Liver (tissue), 9 donors: ENCODE measurements around the gene KEAP1. TPM values are rescaled to one million over a fixed set of nuclear protein-coding genes. Genes with fewer than 3 reads are reported as not detected.

Source experiments
- DNase-seq: peaks from one replicate; pipeline ENCODE4 v3.0.0-alpha.2; 2017; ENCODE audit warnings: low spot score
- H3K27ac ChIP-seq, 2 donors: one replicate each; pipeline ENCODE4 v1.7.0; 2013; ENCODE audit warnings: inconsistent platforms in 2 of 2, low read length in 2 of 2, control low read depth in 1 of 2, low read depth in 1 of 2, mild to moderate bottlenecking in 1 of 2
- H3K27me3 ChIP-seq, 4 donors: one replicate each; pipeline versions ENCODE4 v1.6.1 to v1.7.0; 2013; ENCODE audit warnings: low read length in 3 of 4, inconsistent platforms in 1 of 4, mild to moderate bottlenecking in 1 of 4, moderate library complexity in 1 of 4; ENCODE audit not compliant: control insufficient read depth in 4 of 4, insufficient read depth in 4 of 4
- H3K36me3 ChIP-seq, 4 donors: one replicate each; pipeline versions ENCODE4 v1.6.1 to v1.7.0; 2013; ENCODE audit warnings: low read length in 3 of 4, mild to moderate bottlenecking in 3 of 4, low read depth in 1 of 4, moderate library complexity in 1 of 4; ENCODE audit not compliant: control insufficient read depth in 4 of 4, insufficient read depth in 3 of 4
- H3K4me1 ChIP-seq, 4 donors: one replicate each; pipeline versions ENCODE4 v1.6.1 to v1.7.0; 2013; ENCODE audit warnings: low read length in 3 of 4, mild to moderate bottlenecking in 3 of 4, moderate library complexity in 1 of 4; ENCODE audit not compliant: control insufficient read depth in 4 of 4, insufficient read depth in 4 of 4
- H3K4me3 ChIP-seq, 3 donors: one replicate each; pipeline versions ENCODE4 v1.6.1 to v1.7.0; 2013; ENCODE audit warnings: low read length in 3 of 3, control low read depth in 1 of 3, low read depth in 1 of 3, mild to moderate bottlenecking in 1 of 3
- H3K9ac ChIP-seq, 2 donors: one replicate each; pipeline ENCODE4 v1.7.0; 2013; ENCODE audit warnings: low read length in 2 of 2, mild to moderate bottlenecking in 2 of 2, moderate library complexity in 2 of 2, control low read depth in 1 of 2, low read depth in 1 of 2
- H3K9me3 ChIP-seq, 4 donors: one replicate each; pipeline versions ENCODE4 v1.6.1 to v1.7.0; 2013; ENCODE audit warnings: low read length in 3 of 4; ENCODE audit not compliant: control insufficient read depth in 4 of 4
- ATF3 ChIP-seq: IDR thresholded peaks from 2 replicates; pipeline ENCODE4 v1.6.1; 2016; ENCODE audit warnings: antibody characterized with exemption
- EGR1 ChIP-seq, 2 donors: IDR thresholded peaks; 2 replicates each; pipeline ENCODE4 v1.6.1; 2016 to 2018; ENCODE audit warnings: antibody characterized with exemption in 2 of 2, low read depth in 2 of 2
- FOXA1 ChIP-seq: IDR thresholded peaks from 2 replicates; pipeline ENCODE4 v1.6.1; 2016; ENCODE audit warnings: antibody characterized with exemption
- FOXA2 ChIP-seq: IDR thresholded peaks from 2 replicates; pipeline ENCODE4 v1.6.1; 2016; ENCODE audit warnings: antibody characterized with exemption
- GABPA ChIP-seq, 2 donors: IDR thresholded peaks in 1 of 2; conservative IDR thresholded peaks in 1 of 2; 2 replicates each; pipeline ENCODE4 v1.6.1; 2016; ENCODE audit warnings: antibody characterized with exemption in 2 of 2, mild to moderate bottlenecking in 1 of 2, moderate library complexity in 1 of 2
- HNF4A ChIP-seq, 2 donors: conservative IDR thresholded peaks; 2 replicates each; pipeline ENCODE4 v1.6.1; 2016; ENCODE audit warnings: antibody characterized with exemption in 2 of 2, mild to moderate bottlenecking in 2 of 2
- HNF4G ChIP-seq: IDR thresholded peaks from 2 replicates; pipeline ENCODE4 v1.6.1; 2016; ENCODE audit warnings: antibody characterized with exemption
- JUND ChIP-seq, 2 donors: IDR thresholded peaks; 2 replicates each; pipeline ENCODE4 v1.6.1; 2016; ENCODE audit warnings: antibody characterized with exemption in 2 of 2
- MAX ChIP-seq: IDR thresholded peaks from 2 replicates; pipeline ENCODE4 v1.6.1; 2016; ENCODE audit warnings: antibody characterized with exemption
- NR2F2 ChIP-seq: IDR thresholded peaks from 2 replicates; pipeline ENCODE4 v1.6.1; 2016; ENCODE audit warnings: antibody characterized with exemption
- RAD21 ChIP-seq, 2 donors: IDR thresholded peaks; 2 replicates each; pipeline ENCODE4 v1.6.1; 2016; ENCODE audit warnings: antibody characterized with exemption in 2 of 2, mild to moderate bottlenecking in 2 of 2
- RXRA ChIP-seq, 2 donors: IDR thresholded peaks; 2 replicates each; pipeline ENCODE4 v1.6.1; 2017 to 2018; ENCODE audit warnings: antibody characterized with exemption in 2 of 2, mild to moderate bottlenecking in 1 of 2
- SP1 ChIP-seq: IDR thresholded peaks from 2 replicates; pipeline ENCODE4 v1.6.1; 2018; ENCODE audit warnings: antibody characterized with exemption, mild to moderate bottlenecking
- TAF1 ChIP-seq: conservative IDR thresholded peaks from 2 replicates; pipeline ENCODE4 v1.6.1; 2016; ENCODE audit warnings: antibody characterized with exemption, mild to moderate bottlenecking
- YY1 ChIP-seq: IDR thresholded peaks from 2 replicates; pipeline ENCODE4 v1.6.1; 2016; ENCODE audit warnings: antibody characterized with exemption, mild to moderate bottlenecking
- WGBS: extraction: QIAGEN DNeasy Blood & Tissue Kit; methylation state at CpG from one replicate; pipeline ENCODE4 v1.1.7; 2013; 5-methylcytosine and 5-hydroxymethylcytosine counted together
- polyA plus RNA-seq, 2 donors: library from polyadenylated mRNA; stranded (reverse) in 1 of 2; unstranded in 1 of 2; fragments of 200-250 nt in 1 of 2; fragments of >200 nt in 1 of 2; fragmentation: Nextera tagmentation in 1 of 2; extraction: Ambion mirVana in 1 of 2; gene quantifications; one replicate each; pipeline versions ENCODE4 v1.2.1 to v1.2.3, GENCODE V29; 2013 to 2015
- total RNA-seq, 2 donors: library from RNA; depleted of rRNA; stranded (reverse); fragments of >200 nt; gene quantifications; one replicate each; pipeline ENCODE4 v1.2.3, GENCODE V29; 2014
- TF ChIP-seq, protein P1 (sequence below): fragments of 150-350 bp; IDR thresholded peaks from 2 replicates; pipeline ENCODE4 v1.5.1; 2017; ENCODE audit warnings: improper control_type of control experiment, low read depth, low read length; ENCODE audit not compliant: missing input control
- TF ChIP-seq, protein P2 (sequence below): IDR thresholded peaks from 2 replicates; pipeline ENCODE4 v1.6.1; 2016; ENCODE audit warnings: antibody characterized with exemption, mild to moderate bottlenecking
- TF ChIP-seq, protein P3 (sequence below): IDR thresholded peaks from 2 replicates; pipeline ENCODE4 v1.6.1; 2016; ENCODE audit warnings: antibody characterized with exemption
- donor health status: healthy.
- donor health status: healthy.
- donor health status: healthy.
- donor health status: healthy.
- donor health status: healthy.

The KEAP1 gene
- total and polyA plus RNA-seq, 4 donors = 44.3 to 62.3 (median 48.0) TPM

DNA sequence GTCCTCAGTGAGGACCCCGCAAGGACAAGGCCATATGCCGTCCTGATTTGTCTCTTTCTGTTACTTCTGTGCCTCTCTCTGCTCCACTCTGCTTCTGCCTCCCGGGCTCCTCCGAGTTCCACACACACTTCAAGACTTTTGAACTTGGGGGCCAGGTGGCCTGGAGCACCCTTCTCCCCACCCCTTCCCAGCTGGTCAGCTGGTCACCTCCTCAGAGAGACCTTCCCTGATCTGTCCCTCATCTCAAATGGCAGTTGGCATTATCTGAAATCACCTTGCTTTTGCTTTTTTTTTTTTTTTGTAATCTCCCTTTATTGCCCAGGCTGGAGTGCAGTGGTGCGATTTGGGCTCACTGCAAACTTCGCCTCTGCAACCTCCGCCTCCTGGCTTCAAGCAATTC is 16.3 kb upstream of the KEAP1 start:
- H3K27me3 ChIP-seq = peaks cover 0 to 13% (median 3%) of the 10 kb centered on the region in 4 donors
- H3K36me3 ChIP-seq = no peaks in the 10 kb centered on the region
- no peak for DNase-seq
- H3K4me3 ChIP-seq = no peak overlapping the region
- no peak overlapping the region for H3K9ac ChIP-seq
- peaks cover 2 to 22% (median 11%) of the 10 kb centered on the region in 4 donors for H3K4me1 ChIP-seq
- TF ChIP-seq NR2F2 = no peak
- TF ChIP-seq, protein P1, sequence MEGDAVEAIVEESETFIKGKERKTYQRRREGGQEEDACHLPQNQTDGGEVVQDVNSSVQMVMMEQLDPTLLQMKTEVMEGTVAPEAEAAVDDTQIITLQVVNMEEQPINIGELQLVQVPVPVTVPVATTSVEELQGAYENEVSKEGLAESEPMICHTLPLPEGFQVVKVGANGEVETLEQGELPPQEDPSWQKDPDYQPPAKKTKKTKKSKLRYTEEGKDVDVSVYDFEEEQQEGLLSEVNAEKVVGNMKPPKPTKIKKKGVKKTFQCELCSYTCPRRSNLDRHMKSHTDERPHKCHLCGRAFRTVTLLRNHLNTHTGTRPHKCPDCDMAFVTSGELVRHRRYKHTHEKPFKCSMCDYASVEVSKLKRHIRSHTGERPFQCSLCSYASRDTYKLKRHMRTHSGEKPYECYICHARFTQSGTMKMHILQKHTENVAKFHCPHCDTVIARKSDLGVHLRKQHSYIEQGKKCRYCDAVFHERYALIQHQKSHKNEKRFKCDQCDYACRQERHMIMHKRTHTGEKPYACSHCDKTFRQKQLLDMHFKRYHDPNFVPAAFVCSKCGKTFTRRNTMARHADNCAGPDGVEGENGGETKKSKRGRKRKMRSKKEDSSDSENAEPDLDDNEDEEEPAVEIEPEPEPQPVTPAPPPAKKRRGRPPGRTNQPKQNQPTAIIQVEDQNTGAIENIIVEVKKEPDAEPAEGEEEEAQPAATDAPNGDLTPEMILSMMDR = no peak
- TF ChIP-seq, protein P2, sequence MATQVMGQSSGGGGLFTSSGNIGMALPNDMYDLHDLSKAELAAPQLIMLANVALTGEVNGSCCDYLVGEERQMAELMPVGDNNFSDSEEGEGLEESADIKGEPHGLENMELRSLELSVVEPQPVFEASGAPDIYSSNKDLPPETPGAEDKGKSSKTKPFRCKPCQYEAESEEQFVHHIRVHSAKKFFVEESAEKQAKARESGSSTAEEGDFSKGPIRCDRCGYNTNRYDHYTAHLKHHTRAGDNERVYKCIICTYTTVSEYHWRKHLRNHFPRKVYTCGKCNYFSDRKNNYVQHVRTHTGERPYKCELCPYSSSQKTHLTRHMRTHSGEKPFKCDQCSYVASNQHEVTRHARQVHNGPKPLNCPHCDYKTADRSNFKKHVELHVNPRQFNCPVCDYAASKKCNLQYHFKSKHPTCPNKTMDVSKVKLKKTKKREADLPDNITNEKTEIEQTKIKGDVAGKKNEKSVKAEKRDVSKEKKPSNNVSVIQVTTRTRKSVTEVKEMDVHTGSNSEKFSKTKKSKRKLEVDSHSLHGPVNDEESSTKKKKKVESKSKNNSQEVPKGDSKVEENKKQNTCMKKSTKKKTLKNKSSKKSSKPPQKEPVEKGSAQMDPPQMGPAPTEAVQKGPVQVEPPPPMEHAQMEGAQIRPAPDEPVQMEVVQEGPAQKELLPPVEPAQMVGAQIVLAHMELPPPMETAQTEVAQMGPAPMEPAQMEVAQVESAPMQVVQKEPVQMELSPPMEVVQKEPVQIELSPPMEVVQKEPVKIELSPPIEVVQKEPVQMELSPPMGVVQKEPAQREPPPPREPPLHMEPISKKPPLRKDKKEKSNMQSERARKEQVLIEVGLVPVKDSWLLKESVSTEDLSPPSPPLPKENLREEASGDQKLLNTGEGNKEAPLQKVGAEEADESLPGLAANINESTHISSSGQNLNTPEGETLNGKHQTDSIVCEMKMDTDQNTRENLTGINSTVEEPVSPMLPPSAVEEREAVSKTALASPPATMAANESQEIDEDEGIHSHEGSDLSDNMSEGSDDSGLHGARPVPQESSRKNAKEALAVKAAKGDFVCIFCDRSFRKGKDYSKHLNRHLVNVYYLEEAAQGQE = no peak
- H3K27ac ChIP-seq = no peak overlapping the region
- 73% methylated on average over 7 of the region's 7 CpGs for WGBS
- H3K9me3 ChIP-seq = no peaks in the 10 kb centered on the region

DNA sequence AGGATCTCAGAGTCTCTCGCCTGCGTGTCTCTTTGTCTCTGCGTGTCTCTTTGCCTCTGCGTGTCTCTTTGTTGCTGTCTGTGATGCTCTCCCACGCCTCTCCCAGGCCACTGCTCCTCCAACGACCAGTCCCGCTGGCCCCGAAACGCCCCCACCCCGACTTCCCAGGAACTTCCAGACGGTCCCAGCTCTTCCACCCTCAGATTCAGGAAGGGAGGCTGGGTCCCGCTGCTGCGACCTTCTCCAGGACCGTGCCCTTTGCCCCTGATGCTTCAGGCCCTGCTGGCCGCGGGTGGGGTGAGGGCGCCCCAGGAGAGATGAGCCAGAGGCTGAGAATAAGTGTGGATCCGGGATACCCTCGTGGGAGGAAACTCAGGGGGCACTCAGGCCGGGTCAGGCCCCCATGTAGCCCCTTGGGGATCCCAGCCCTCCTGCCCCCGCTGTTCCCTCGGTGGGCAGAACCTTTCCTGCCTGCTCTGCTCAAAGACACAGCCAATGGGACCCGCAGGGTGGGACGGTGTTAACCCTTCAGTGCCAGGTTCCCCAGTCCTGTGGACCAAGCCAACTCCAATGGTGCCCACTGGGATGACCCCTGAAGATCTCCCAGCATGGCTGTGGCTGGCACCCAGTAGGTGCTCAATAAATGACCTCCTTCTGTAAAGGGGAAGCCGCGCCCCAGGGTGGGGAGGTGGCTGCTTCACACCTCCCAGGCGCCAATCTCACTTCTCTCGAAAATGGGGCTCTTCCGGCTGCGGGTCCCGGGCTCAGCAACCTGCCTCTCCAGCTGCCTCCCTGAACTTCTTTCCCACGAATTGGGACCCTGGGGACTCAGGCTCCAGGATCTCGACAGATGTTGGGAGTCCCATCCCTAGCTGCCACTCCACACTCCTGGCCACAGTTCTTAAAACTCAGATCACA is 15.5 kb upstream of the KEAP1 start:
- Histone ChIP-seq H3K27ac (peak overlapping the region in 1 of 2 donors; percentile 9), H3K36me3 (no peaks in the 10 kb centered on the region), H3K27me3 (peaks cover 2 to 18% (median 3%) of the 10 kb centered on the region in 4 donors), H3K9me3 (no peaks in the 10 kb centered on the region), H3K4me1 (peaks cover 2 to 27% (median 11%) of the 10 kb centered on the region in 4 donors), H3K4me3 (no peak overlapping the region), H3K9ac (no peak overlapping the region)
- no peak for DNase-seq
- 14% methylated on average over 33 of the region's 33 CpGs for WGBS
- no peak for TF ChIP-seq HNF4A (conservative IDR thresholded peaks at IDR 0.05)
- TF ChIP-seq, protein P2 = no peak
- TF ChIP-seq SP1 = no peak
- no peak for TF ChIP-seq EGR1 (IDR thresholded peaks at IDR 0.05; ENCODE audit: low read depth in 2 of 2)
- TF ChIP-seq RAD21 (IDR thresholded peaks at IDR 0.05) = no peak
- TF ChIP-seq TAF1 = no peak
- no peak for TF ChIP-seq ATF3
- TF ChIP-seq MAX = no peak
- TF ChIP-seq, protein P3, sequence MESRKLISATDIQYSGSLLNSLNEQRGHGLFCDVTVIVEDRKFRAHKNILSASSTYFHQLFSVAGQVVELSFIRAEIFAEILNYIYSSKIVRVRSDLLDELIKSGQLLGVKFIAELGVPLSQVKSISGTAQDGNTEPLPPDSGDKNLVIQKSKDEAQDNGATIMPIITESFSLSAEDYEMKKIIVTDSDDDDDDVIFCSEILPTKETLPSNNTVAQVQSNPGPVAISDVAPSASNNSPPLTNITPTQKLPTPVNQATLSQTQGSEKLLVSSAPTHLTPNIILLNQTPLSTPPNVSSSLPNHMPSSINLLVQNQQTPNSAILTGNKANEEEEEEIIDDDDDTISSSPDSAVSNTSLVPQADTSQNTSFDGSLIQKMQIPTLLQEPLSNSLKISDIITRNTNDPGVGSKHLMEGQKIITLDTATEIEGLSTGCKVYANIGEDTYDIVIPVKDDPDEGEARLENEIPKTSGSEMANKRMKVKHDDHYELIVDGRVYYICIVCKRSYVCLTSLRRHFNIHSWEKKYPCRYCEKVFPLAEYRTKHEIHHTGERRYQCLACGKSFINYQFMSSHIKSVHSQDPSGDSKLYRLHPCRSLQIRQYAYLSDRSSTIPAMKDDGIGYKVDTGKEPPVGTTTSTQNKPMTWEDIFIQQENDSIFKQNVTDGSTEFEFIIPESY = no peak
- TF ChIP-seq FOXA1 = no peak
- TF ChIP-seq NR2F2 = no peak
- no peak for TF ChIP-seq YY1
- TF ChIP-seq FOXA2 = no peak
- no peak for TF ChIP-seq JUND (IDR thresholded peaks at IDR 0.05)
- TF ChIP-seq RXRA (IDR thresholded peaks at IDR 0.05) = no peak
- TF ChIP-seq GABPA (IDR thresholded peaks at IDR 0.05 in 1 of 2, conservative IDR thresholded peaks at IDR 0.05 in 1 of 2) = no peak
- TF ChIP-seq HNF4G = no peak
